HL-60/S4 treated with retinoic acid at 250 ng/mL for 4 days and 3 days (cell line): Measurements from ENCODE around the gene FBXL20.

Source experiments
- in situ Hi-C: fragments of 300-500 bp; cut with MboI; formaldehyde crosslinking; loops from 2 replicates; pipeline ENCODE4 v1.7.0; 2022; ENCODE audit warnings: low sequenced_read_pairs

The FBXL20 gene

DNA sequence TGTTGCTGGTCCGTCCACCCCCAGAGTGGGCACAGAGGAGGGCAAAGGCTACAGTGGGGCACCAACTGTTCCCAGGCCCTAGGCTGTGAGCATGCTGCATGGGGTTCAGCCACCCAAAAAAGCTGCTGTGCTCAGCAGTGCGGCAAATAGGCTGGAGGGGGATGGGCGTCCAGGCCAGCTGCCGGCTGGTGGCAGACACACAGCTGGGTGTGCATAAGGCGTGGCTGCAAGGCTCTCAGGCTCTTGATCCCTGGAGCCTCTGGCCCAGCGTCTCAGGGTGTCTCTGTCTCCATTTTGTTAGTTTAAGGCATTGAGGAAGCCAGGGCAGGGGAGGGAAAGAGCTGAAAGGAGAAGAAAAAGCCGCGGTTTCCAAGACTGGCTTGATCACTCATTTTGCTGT, 192.5 kb downstream of the FBXL20 start:
- in situ Hi-C loops = no loop called here

DNA sequence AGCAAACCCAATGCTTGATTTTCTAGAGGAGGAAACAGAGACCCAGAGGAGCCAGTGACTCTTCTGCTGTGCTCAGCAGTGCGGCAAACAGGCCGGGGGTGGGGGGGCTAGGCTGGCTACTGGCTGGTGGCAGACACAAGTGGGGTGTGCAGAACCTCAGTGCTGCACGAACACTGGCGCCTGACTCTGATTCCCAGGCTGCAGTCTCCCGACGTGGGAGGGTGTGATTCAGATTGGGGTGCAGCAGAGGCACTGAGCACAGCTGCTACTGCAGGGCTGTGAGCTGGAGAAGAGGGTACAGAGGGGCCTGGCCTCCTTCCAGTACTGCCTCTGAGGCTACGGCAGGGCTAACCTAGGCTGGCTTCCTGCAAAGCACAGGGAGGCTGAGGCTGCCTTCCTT, 193.3 kb downstream of the FBXL20 start:
- in situ Hi-C loops = no loop called here

DNA sequence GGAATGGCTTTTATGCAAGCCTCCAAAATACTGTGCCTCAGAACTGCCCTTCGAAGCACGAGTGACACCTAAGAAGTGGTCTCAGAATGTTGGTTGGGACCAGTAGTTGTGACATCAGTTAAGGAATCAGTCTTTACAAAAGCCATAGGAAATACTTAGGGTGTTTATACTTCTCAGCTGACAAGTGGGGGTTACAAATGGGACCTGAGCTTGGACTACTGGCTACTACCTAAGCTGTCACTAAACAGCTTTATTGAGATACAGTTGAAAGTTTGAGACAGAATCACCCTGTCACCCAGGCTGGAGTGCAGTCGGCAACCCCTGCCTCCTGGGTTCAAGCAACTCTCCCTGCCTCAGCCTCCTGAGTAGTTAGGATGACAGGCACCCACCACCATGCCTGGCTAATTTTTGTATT, 196.3 kb downstream of the FBXL20 start:
- in situ Hi-C loops = no loop called here

DNA sequence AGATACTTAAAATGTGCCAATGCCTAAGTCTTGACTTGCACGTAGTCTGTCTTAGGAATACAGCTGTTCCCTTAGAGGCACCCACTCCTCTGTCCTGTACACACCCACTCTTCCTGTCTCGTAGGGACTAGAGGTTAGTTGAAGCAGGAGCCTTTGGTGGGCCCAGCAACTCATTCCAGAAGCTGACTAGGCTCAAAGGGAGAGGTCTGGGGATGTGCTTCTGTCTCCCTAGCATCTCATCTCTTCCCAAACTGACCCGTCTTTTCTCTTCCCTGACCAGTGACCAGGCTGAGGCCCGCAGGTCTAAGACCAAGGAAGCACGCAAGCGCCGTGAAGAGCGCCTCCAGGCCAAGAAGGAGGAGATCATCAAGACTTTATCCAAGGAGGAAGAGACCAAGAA, 197.2 kb downstream of the FBXL20 start:
- in situ Hi-C loops = no loop called here
